ENCODE data around the gene TRERF1. TPM values are rescaled to one million over a fixed set of nuclear protein-coding genes. Genes with fewer than 3 reads are reported as not detected.

Gene TRERF1
- polyA plus RNA-seq, 1 of the 3 experiments (the other 2 are of a cell fraction), result 3.6 TPM

GRCh38 chr6:42436825-42437224 lies 14.9 kb downstream of the TRERF1 start:
- Histone ChIP-seq H3K4me1 (ENCODE audit: control insufficient read depth in 1 of 2, insufficient read depth in 2 of 2, low read depth in 1 of 2, low read length in 1 of 2) (peaks cover 8 to 15% of the 10 kb centered on the region in 2 experiments; a peak in 3 of 4 replicates), H2AFZ (ENCODE audit: low read depth) (no peak overlapping the region), H3K4me3 (ENCODE audit: low read depth in 2 of 2, low read length in 1 of 2) (no peak overlapping the region), H3K9ac (no peak overlapping the region), H3K9me3 (0 out of 2 replicates have a peak, but pooled peaks cover 7% of the 10 kb centered on the region), H3K79me2 (ENCODE audit: insufficient read depth) (peaks cover 45% of the 10 kb centered on the region), H3K27ac (ENCODE audit: low read depth in 2 of 2, low read length in 1 of 2) (no peak overlapping the region), H3F3A (replicated peaks; ENCODE audit: insufficient read depth) (no peaks in the 10 kb centered on the region), H3K9me2 (no peaks in the 10 kb centered on the region), H3K27me3 (ENCODE audit: insufficient read depth) (no peaks in the 10 kb centered on the region), H4K20me1 (ENCODE audit: insufficient read depth) (peaks cover 9% of the 10 kb centered on the region), H3K36me3 (replicated peaks in 1 of 2; ENCODE audit: control insufficient read depth in 1 of 2, insufficient read depth in 2 of 2, low read length in 1 of 2) (peaks cover 0 to 25% of the 10 kb centered on the region in 2 experiments), H3K4me2 (no peak overlapping the region)
- no peak for DNase-seq
- POLR2A ChIA-PET, result no interaction called here
- CTCF ChIA-PET, result interaction anchor here (0.7 to 1.0 kb wide), 2 partner anchors 10 to 95 kb away, joined by 3 read pairs; no protein-coding TSS in a partner anchor
- TF ChIP-seq USF1 (IDR thresholded peaks at IDR 0.05; ENCODE audit: borderline replicate concordance, low read depth) (no peak), SMC3 (IDR thresholded peaks at IDR 0.05; ENCODE audit: low read depth, low read length) (no peak), CTCF (IDR thresholded peaks at IDR 0.05) (no peak), POLR2AphosphoS5 (IDR thresholded peaks at IDR 0.05; ENCODE audit: low read depth, low read length) (no peak), SIN3A (IDR thresholded peaks at IDR 0.05; ENCODE audit: borderline replicate concordance, low read depth, low read length) (no peak), EZH2phosphoT487 (IDR thresholded peaks at IDR 0.05; ENCODE audit: borderline replicate concordance, low read depth) (no peak), TAF1 (IDR thresholded peaks at IDR 0.05; ENCODE audit: borderline replicate concordance, low read depth, low read length) (no peak), FOXJ3 (CRISPR knock-in tag; IDR thresholded peaks at IDR 0.05) (no peak), NFIC (IDR thresholded peaks at IDR 0.05; ENCODE audit: borderline replicate concordance) (no peak), JUND (IDR thresholded peaks at IDR 0.05) (no peak), GABPA (IDR thresholded peaks at IDR 0.05; ENCODE audit: low read depth) (no peak), ELF1 (IDR thresholded peaks at IDR 0.05) (no peak), EP300 (IDR thresholded peaks at IDR 0.05; ENCODE audit: borderline replicate concordance in 1 of 2, low read depth in 1 of 2, low read length in 1 of 2) (no peak)
- 100% methylated on average over 2 of the region's 2 CpGs for WGBS (ENCODE audit: low lambda C conversion rate)

- ChIA-PET CTCF (no interaction called here), POLR2A (no interaction called here)
- no peak for DNase-seq
- Histone ChIP-seq H3K79me2 (ENCODE audit: insufficient read depth) (peaks cover 27% of the 10 kb centered on the region), H4K20me1 (ENCODE audit: insufficient read depth) (no peaks in the 10 kb centered on the region), H3K4me2 (no peak overlapping the region), H3K9me3 (0 out of 2 replicates have a peak, but pooled peaks cover 7% of the 10 kb centered on the region), H3K27me3 (ENCODE audit: insufficient read depth) (no peaks in the 10 kb centered on the region), H3K9ac (no peak overlapping the region), H2AFZ (ENCODE audit: low read depth) (no peak overlapping the region), H3F3A (replicated peaks; ENCODE audit: insufficient read depth) (no peaks in the 10 kb centered on the region), H3K36me3 (replicated peaks in 1 of 2; ENCODE audit: control insufficient read depth in 1 of 2, insufficient read depth in 2 of 2, low read length in 1 of 2) (peaks cover 0 to 25% of the 10 kb centered on the region in 2 experiments), H3K4me1 (ENCODE audit: control insufficient read depth in 1 of 2, insufficient read depth in 2 of 2, low read depth in 1 of 2, low read length in 1 of 2) (peaks cover 0 to under 1% of the 10 kb centered on the region in 2 experiments; a peak in 1 of 4 replicates), H3K27ac (ENCODE audit: low read depth in 2 of 2, low read length in 1 of 2) (no peak overlapping the region), H3K4me3 (ENCODE audit: low read depth in 2 of 2, low read length in 1 of 2) (no peak overlapping the region), H3K9me2 (no peaks in the 10 kb centered on the region)
- 90% methylated on average over 2 of the region's 2 CpGs for WGBS (ENCODE audit: low lambda C conversion rate)
- TF ChIP-seq ZBTB33 (IDR thresholded peaks at IDR 0.05; ENCODE audit: borderline replicate concordance, low read depth) (no peak), MEF2A (IDR thresholded peaks at IDR 0.05; ENCODE audit: borderline replicate concordance, low read depth) (no peak), CTCF (IDR thresholded peaks at IDR 0.05) (no peak), REST (IDR thresholded peaks at IDR 0.05; ENCODE audit: low read depth, low read length) (no peak), SIN3A (IDR thresholded peaks at IDR 0.05; ENCODE audit: borderline replicate concordance, low read depth, low read length) (no peak), FOXM1 (IDR thresholded peaks at IDR 0.05; ENCODE audit: low read depth) (no peak)
Measured at GRCh38 chr6:42434237-42434636, 17.5 kb downstream of the TRERF1 start.

All from SK-N-SH (cell line).